Immature natural killer cell (primary cell): ENCODE measurements around the gene ESYT3. TPM values are rescaled to one million over a fixed set of nuclear protein-coding genes. Genes with fewer than 3 reads are reported as not detected.

Source experiments
- DNase-seq, 3 donors: peaks; one replicate each; pipeline ENCODE4 v3.0.0; 2022; ENCODE audit warnings: mixed read lengths in 1 of 3
- H3K27ac Mint-ChIP-seq, 6 donors: one replicate each; pipeline ENCODE4 v1.8.0; 2020; ENCODE audit warnings: mixed read lengths in 6 of 6, mild to moderate bottlenecking in 5 of 6, inconsistent platforms in 4 of 6, moderate library complexity in 3 of 6
- H3K27me3 Mint-ChIP-seq, 3 donors: one replicate each; pipeline ENCODE4 v1.8.0; 2020 to 2021; ENCODE audit warnings: low read depth in 3 of 3, mild to moderate bottlenecking in 3 of 3, mixed read lengths in 3 of 3, moderate library complexity in 3 of 3, inconsistent platforms in 1 of 3
- H3K36me3 Mint-ChIP-seq, 3 donors: one replicate each; pipeline ENCODE4 v1.8.0; 2020; ENCODE audit warnings: mixed read lengths in 3 of 3, inconsistent platforms in 2 of 3, mild to moderate bottlenecking in 2 of 3
- H3K4me1 Mint-ChIP-seq, 2 donors: one replicate each; pipeline ENCODE4 v1.8.0; 2020; ENCODE audit warnings: inconsistent platforms in 2 of 2, mild to moderate bottlenecking in 2 of 2, mixed read lengths in 2 of 2, moderate library complexity in 1 of 2
- H3K4me3 Mint-ChIP-seq, 5 donors: one replicate each; pipeline ENCODE4 v1.8.0; 2020; ENCODE audit warnings: mild to moderate bottlenecking in 5 of 5, mixed read lengths in 5 of 5, inconsistent platforms in 3 of 5, moderate library complexity in 3 of 5
- H3K9me3 Mint-ChIP-seq, 6 donors: one replicate each; pipeline ENCODE4 v1.8.0; 2020; ENCODE audit warnings: mild to moderate bottlenecking in 6 of 6, mixed read lengths in 6 of 6, inconsistent platforms in 4 of 6, moderate library complexity in 3 of 6
- polyA plus RNA-seq, 3 donors: library from polyadenylated mRNA; unstranded; fragments of 300-500 nt; fragmentation: Illumina TruSeq; gene quantifications; one replicate each; pipeline ENCODE4 v1.2.3, GENCODE V29; 2021

Gene ESYT3
- polyA plus RNA-seq, 3 donors from 2014 or later: not detected

DNA sequence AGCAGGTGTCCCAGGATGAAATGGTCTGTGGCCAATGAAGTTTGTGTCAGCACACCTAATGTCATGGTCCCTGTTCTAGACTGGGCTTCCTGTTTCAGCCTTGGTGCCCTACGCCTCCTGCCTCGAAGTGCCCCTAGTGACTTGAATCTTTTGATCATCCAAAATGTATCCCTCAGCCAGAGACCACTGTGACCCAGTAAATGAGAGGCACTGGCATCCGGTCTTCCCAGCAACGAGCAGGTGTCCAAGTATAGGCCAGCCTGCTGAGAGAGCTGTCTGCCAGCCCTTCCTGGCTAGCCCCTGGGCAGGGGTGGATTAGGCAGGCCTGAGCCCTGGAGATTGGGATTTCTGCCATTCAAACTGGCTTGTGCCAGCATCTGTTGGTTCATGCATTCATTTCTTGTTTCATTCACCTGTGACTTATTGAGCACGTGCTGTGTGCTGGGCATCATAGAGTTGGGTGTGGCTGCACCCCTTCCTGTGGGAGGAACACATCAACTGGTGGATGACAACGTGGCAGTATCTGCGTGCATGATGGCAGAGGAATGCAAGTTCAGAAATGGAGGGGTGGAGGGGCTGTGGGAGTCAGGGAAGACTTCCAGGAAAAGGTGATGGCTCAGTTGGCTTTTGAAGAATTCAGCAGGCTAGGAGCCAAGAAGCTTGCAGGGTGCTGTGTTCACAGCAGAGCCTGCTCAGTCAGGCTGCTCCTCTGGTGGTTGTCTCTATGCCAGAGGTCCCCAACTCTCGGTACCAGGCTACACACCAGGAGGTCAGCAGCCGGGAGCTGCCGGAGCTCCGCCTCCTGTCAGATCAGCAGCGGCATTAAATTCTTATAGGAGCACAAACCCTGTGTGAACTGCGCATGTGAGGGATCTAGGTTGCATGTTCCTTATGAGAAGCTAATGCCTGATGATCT lies 21.6 kb downstream of the ESYT3 start:
- no peaks in the 10 kb centered on the region for H3K4me1 Mint-ChIP-seq
- H3K9me3 Mint-ChIP-seq: no peaks in the 10 kb centered on the region
- no peak for DNase-seq
- H3K4me3 Mint-ChIP-seq: no peak overlapping the region
- no peak overlapping the region for H3K27ac Mint-ChIP-seq
- H3K27me3 Mint-ChIP-seq: peaks cover 2 to 5% (median 4%) of the 10 kb centered on the region in 3 donors
- no peaks in the 10 kb centered on the region for H3K36me3 Mint-ChIP-seq

DNA sequence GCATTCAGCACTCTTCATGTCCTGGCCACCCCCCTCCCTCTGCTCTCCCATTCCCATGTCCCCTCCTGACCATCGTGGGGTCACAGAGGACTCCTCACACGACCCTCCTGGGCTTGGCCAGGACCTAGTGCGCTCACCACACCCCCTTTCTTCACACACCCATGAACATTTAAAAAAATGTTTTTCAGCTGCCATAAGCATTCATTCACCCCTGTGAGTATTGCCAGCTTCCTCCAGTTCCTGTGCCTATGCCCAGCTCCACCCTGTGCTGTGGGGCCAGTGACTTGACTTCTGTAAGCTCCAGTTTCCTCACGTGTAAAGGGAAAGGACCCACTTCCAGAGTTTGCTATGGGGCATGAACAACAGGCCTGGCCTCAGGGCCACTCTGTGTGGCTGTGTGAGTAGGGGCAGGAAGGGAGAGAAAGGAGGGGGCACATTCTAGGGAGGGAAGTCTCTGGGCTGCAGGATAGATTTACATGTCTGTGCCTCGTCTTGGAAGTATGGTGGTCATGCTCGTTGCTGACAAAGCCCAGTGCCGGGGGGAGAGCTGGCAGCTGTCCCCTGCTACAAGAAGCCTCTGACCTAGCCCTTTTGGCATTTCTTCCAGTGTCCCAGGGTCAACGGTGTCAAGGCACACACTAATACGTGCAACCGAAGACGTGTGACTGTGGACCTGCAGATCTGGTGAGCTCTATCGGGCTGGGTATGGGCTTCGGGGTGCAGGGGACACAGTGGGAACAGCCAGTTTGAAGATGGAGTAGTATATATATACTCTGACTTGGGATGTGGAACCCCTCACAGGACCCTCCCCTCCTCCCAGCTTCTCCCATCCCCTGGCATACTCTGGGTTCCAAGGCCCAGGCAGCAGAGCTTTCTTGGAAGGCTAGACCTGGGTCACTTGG lies 22.8 kb downstream of the ESYT3 start:
- H3K4me3 Mint-ChIP-seq: no peak overlapping the region
- H3K9me3 Mint-ChIP-seq: no peaks in the 10 kb centered on the region
- H3K4me1 Mint-ChIP-seq: no peaks in the 10 kb centered on the region
- H3K27ac Mint-ChIP-seq: no peak overlapping the region
- DNase-seq: no peak
- H3K36me3 Mint-ChIP-seq: no peaks in the 10 kb centered on the region
- H3K27me3 Mint-ChIP-seq: peaks cover 2 to 3% (median 2%) of the 10 kb centered on the region in 3 donors

DNA sequence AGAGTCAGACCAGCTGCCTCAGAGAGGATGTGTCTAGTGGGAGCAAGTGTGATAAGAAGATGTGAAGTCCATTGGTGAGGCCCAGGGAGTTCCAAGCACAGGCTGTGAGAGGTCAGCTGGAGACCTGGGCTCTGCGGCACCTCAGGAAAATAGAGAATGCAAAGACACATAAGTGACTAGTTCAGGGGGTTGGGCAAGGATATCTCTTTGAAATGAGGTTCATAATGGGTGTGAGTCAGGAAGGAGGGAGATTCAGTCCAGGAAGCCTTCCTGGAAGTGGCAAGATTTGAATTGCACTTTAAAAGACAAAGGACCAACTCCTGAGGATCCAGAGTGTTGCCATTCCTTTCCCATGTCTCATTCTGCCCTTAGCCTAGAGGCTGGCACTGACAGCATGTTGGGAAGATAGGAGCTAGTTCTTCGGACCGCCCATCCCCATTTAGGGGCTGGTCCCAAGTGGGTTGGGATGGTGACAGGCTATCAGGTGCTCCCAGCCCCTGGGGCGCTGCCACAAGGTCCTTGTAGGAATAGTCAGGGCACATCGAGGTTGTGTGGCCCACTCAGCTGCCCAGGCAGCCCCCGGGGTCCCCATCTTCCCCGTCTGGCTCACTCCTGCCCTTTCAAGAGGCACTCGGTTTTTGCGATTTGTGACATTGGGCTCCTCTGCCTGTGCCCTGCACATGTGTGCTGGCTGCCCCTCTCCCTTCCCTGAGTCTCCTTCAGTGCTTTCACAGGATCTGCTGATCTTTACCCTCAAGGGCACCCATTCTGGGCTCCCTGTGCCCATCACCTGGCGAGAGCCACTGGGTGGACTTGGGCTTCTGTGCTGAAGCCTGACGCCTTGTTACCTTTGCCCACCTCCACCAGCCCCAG lies 23.7 kb downstream of the ESYT3 start:
- no peaks in the 10 kb centered on the region for H3K9me3 Mint-ChIP-seq
- DNase-seq: no peak

DNA sequence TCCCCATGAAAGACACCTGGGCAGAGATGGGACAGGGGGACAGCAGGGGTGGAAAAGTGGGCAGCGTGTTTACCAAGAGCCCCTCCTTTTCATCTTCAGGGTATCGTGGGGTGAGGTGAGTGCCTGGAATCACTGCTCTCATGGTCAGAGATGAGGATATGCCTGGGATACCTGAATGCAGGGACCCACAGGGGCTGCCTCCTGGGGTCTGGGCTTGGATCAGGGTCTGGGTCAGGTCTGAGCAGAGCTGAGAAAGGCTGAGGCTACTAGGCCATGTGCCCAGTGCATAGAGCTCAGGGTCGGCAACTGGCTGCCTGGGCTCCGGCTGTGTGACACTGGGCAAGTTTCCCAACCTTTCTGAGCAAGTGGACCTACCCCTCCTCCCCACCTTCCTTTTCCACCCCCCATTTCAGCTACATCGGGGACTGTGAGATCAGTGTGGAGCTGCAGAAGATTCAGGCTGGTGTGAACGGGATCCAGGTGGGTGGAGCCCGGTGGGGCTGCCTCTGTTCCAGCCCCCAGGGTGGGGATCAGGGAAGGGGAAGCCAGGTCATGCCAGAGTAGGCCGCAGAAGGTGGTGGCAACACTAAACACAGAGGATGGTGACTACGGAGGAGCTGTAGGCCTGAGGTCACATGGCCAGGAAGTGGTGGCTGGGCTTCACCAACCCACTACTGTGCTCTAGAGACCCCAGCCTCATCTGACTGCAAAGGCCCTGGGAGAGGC lies 24.5 kb downstream of the ESYT3 start:
- Mint-ChIP-seq H3K4me3 (no peak overlapping the region), H3K36me3 (no peaks in the 10 kb centered on the region), H3K27ac (no peak overlapping the region), H3K4me1 (no peaks in the 10 kb centered on the region), H3K9me3 (no peaks in the 10 kb centered on the region), H3K27me3 (peaks cover 2 to 5% (median 3%) of the 10 kb centered on the region in 3 donors)
- no peak for DNase-seq

More for the DNA sequence above, 23.7 kb downstream of the ESYT3 start:
- H3K27ac Mint-ChIP-seq: no peak overlapping the region
- H3K36me3 Mint-ChIP-seq: no peaks in the 10 kb centered on the region
- no peak overlapping the region for H3K4me3 Mint-ChIP-seq
- H3K4me1 Mint-ChIP-seq: no peaks in the 10 kb centered on the region
- H3K27me3 Mint-ChIP-seq: peaks cover 2 to 5% (median 3%) of the 10 kb centered on the region in 3 donors

DNA sequence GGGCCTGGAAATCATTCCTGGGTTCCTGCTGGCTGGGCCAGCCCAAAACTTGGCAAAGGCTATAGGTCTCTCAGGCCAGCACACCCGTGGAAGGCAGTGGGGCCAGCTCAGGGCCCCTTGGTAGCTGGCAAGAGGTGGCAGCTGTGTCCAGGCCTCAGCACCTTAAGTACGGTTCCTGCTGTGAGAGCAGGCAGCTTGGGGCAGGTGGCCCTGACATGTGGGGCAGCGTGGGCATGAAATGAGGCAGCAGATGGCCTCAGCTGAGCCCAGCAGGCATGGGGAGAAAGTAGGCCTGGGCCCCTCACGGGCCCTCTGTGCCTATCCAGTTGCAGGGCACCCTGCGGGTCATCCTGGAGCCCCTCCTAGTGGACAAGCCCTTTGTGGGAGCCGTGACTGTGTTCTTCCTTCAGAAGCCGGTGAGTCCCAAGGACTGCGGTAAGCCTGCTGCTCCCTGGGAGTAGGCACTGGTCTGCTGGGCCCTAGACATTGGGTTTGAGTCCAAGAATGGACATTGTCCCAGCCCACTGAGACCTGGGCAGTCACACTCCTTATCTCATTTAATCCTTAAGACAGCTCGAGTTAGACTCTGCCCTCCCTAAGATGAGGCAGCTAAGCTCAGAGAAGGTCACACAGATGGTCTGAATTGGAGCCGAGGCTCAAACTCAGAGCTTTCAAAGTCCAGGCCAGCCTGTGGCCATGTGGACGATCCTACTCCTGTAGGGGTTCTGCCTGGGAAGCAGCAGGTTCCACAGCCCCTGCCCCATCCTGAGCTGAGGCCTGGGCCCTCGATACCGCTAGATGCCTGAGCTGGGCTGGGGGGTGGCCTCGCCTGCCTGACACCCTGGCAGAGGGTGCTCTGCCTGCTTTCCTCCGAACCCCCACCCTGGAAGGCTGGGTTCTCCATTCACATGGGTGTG lies 25.5 kb downstream of the ESYT3 start:
- no peak overlapping the region for H3K27ac Mint-ChIP-seq
- peaks cover 2 to 5% (median 3%) of the 10 kb centered on the region in 3 donors for H3K27me3 Mint-ChIP-seq
- no peaks in the 10 kb centered on the region for H3K36me3 Mint-ChIP-seq
- no peaks in the 10 kb centered on the region for H3K4me1 Mint-ChIP-seq
- DNase-seq: no peak
- H3K9me3 Mint-ChIP-seq: no peaks in the 10 kb centered on the region
- H3K4me3 Mint-ChIP-seq: no peak overlapping the region

DNA sequence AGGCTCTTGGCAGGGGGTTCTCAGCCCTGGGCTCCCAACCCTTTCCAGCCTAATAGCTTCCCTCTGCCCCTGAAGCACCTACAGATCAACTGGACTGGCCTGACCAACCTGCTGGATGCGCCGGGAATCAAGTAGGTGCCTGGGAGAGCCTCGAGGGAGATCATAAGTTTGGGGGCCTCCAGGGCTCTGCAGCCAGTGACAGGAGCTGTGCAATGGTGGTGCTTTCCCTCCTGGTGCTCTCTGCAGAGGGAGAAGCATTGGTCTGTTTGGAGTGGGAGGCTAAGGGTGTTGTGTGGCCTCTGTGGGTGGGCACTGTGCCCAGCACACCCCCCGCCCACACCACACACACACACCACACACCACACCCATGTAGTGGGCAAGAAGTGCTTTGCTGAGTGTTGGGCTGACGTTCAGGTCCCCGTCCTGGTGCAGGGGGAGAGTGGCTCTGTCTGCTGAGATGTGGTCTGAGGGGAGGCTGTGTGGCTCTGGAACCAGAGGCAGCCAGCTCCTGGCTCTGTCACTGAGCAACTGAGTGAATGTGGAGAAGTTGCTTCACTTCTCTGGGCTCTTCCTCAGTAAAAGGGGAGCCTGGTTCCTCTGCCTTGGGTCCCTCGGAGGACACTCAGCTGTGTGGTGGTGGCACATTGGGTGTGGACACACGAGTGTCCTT lies 26.3 kb downstream of the ESYT3 start:
- Mint-ChIP-seq H3K27ac (no peak overlapping the region), H3K4me3 (no peak overlapping the region), H3K4me1 (no peaks in the 10 kb centered on the region), H3K9me3 (no peaks in the 10 kb centered on the region), H3K36me3 (no peaks in the 10 kb centered on the region), H3K27me3 (peaks cover 2 to 4% (median 3%) of the 10 kb centered on the region in 3 donors)
- DNase-seq: no peak

DNA sequence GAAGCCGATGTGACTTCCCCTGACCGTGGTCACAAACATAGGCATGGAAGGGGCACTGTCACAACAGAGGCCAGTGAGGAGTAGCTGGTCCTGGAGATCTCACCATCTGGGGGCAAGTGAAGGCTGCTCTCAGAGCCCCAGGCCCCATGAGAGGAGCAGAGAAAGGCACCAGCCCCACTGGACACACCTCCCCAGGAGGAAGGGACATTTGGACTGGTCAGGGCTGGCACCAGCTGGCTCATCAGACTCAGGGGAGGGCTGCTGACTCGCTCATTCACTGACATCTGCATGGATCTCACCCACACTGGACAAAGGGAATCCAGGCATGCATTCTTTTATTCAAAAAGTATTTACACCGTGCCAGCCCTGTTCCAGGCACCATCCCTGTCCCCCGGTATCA lies 26.8 kb downstream of the ESYT3 start:
- no peak overlapping the region for H3K4me3 Mint-ChIP-seq
- H3K27me3 Mint-ChIP-seq: peaks cover 2 to 3% (median 3%) of the 10 kb centered on the region in 3 donors
- no peak overlapping the region for H3K27ac Mint-ChIP-seq
- no peaks in the 10 kb centered on the region for H3K36me3 Mint-ChIP-seq
- no peaks in the 10 kb centered on the region for H3K4me1 Mint-ChIP-seq
- no peaks in the 10 kb centered on the region for H3K9me3 Mint-ChIP-seq
- DNase-seq: no peak

DNA sequence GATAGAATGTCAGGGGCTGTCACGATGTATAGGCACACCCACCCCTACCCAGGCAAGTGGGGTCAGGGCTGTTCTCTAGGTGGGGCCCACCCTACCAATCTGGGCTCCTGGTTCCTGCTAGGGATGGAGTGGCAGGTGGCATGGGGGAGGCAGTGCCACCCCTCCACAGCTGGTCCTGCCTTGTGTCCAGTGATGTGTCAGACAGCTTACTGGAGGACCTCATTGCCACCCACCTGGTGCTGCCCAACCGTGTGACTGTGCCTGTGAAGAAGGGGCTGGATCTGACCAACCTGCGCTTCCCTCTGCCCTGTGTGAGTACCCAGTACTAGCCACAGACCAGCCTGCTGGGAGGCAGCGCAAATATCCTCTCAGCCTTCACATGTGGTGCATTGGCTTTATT lies 27.5 kb downstream of the ESYT3 start:
- Mint-ChIP-seq H3K4me1 (no peaks in the 10 kb centered on the region), H3K27ac (no peak overlapping the region), H3K9me3 (no peaks in the 10 kb centered on the region), H3K36me3 (no peaks in the 10 kb centered on the region), H3K27me3 (peaks cover 2 to 3% (median 3%) of the 10 kb centered on the region in 3 donors), H3K4me3 (no peak overlapping the region)
- DNase-seq: no peak

DNA sequence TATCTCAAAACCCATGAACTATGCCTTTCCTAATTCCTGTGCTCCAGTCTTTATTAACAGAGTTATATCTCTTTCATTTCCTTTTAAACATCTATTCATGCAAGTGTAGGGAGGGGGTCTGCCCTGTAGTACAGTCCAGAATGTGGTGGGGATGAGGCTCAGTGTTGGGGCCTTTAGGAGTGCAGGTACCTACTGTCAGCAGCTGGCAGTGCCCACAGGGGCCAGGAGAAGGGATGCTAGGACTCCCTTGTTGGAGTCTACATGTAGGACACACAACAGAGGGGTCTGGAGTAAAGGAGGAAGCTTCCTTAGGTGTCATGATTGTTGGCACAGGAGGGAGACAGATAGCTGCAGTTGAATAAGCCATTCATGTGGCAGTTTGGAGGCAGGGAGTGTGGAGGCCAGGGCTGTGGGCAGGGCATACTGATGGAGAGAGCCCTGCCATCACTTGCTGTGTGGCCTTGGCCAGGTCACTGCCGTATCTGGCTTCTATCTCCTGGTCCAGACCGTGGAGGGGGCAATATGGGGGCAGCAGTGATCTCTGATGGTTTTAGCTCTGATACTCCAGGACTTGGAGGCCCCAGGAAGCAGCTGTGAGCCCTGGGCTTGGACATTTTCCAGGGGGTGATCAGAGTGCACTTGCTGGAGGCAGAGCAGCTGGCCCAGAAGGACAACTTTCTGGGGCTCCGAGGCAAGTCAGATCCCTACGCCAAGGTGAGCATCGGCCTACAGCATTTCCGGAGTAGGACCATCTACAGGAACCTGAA lies 29.5 kb downstream of the ESYT3 start:
- H3K36me3 Mint-ChIP-seq: no peaks in the 10 kb centered on the region
- H3K4me3 Mint-ChIP-seq: no peak overlapping the region
- H3K27ac Mint-ChIP-seq: no peak overlapping the region
- DNase-seq: no peak
- no peaks in the 10 kb centered on the region for H3K9me3 Mint-ChIP-seq
- peaks cover 5 to 6% (median 6%) of the 10 kb centered on the region in 3 donors for H3K27me3 Mint-ChIP-seq
- no peaks in the 10 kb centered on the region for H3K4me1 Mint-ChIP-seq

DNA sequence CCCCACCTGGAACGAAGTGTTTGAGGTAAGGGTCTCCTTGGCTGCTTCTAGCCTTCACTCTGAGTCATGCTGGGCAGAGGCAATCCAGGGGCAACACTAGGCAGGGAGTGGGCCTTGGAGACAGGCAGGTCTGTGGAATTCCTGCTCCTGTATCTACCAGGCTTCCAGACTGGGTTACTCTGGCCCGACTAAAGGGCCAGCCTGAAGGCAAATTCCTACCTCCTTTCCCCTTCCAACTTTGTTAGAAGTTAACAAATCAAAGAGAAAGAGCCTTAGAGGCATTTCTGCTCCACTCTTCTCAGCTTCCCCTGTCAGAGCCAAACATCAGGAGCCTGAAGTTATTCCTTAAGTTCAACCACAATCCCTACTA lies 30.1 kb downstream of the ESYT3 start:
- H3K27me3 Mint-ChIP-seq: peaks cover 5 to 6% (median 6%) of the 10 kb centered on the region in 3 donors
- H3K36me3 Mint-ChIP-seq: no peaks in the 10 kb centered on the region
- no peak overlapping the region for H3K4me3 Mint-ChIP-seq
- no peak overlapping the region for H3K27ac Mint-ChIP-seq
- H3K4me1 Mint-ChIP-seq: no peaks in the 10 kb centered on the region
- no peaks in the 10 kb centered on the region for H3K9me3 Mint-ChIP-seq
- DNase-seq: no peak

DNA sequence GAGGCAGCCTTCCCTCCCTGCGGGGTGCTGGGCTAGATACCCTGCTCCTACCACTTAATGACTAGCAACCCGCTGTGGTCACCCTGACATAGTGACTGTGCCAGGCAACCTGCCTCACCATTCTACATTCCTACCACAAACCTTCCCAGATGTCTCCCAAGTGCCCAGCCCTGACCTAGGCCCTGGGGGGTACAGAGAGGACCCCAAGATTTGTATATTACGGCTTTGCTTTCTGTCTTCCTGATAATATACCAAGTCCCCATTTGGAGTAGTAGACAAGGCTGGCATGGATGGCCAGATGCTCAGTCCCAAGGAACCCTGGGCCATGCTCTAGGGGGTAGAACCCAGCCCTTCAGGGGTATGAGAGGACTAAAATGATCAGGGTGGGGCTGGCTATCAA lies 31.0 kb downstream of the ESYT3 start:
- Mint-ChIP-seq H3K27me3 (peaks cover 5 to 6% (median 6%) of the 10 kb centered on the region in 3 donors), H3K9me3 (no peaks in the 10 kb centered on the region), H3K4me1 (no peaks in the 10 kb centered on the region), H3K36me3 (no peaks in the 10 kb centered on the region), H3K4me3 (no peak overlapping the region), H3K27ac (no peak overlapping the region)
- DNase-seq: no peak
